K562 (cell line): ENCODE results near the gene EEF1A2. TPM values are rescaled to one million over a fixed set of nuclear protein-coding genes. Genes with fewer than 3 reads are reported as not detected.

Experiments used
- ETV5 ChIP-seq: sonication (generic); formaldehyde crosslinking; IDR thresholded peaks from 2 replicates; pipeline ENCODE4 v1.4.0; 2020; ENCODE audit warnings: low read depth, mild to moderate bottlenecking, missing genetic modification reagents
- FOS ChIP-seq: IDR thresholded peaks from 3 replicates; pipeline ENCODE4 v1.6.1; 2011; ENCODE audit not compliant: insufficient read length; ENCODE audit errors: extremely low read depth
- HDAC8 ChIP-seq: fragments of 450-650 bp; IDR thresholded peaks from 2 replicates; pipeline ENCODE4 v1.6.1; 2016; ENCODE audit warnings: mild to moderate bottlenecking, missing genetic modification characterization, moderate library complexity, missing compliant biosample characterization
- HEY1 ChIP-seq: fragments of 250-450 bp; sonication (Bioruptor Pico); IDR thresholded peaks from 2 replicates; pipeline ENCODE4 v1.5.0; 2020; ENCODE audit warnings: mild to moderate bottlenecking, moderate library complexity, borderline replicate concordance
- POLR2B ChIP-seq: fragments of 450-650 bp; IDR thresholded peaks from 2 replicates; pipeline ENCODE4 v1.6.1; 2018; ENCODE audit warnings: low read depth; ENCODE audit not compliant: partially characterized antibody
- POLR3A ChIP-seq: IDR thresholded peaks from 2 replicates; pipeline ENCODE4 v1.6.1; 2011; ENCODE audit warnings: borderline replicate concordance, mild to moderate bottlenecking, moderate library complexity; ENCODE audit not compliant: insufficient read length, insufficient read depth; ENCODE audit errors: extremely low read depth
- PRPF4 ChIP-seq: fragments of 200-400 bp; formaldehyde crosslinking; IDR thresholded peaks from one replicate; pipeline ENCODE4 v1.6.1; 2017; ENCODE audit warnings: low read length, low read depth, mild to moderate bottlenecking; ENCODE audit not compliant: insufficient read depth, poor library complexity, severe bottlenecking
- SAFB2 ChIP-seq: fragments of 200-400 bp; formaldehyde crosslinking; IDR thresholded peaks from 2 replicates; pipeline ENCODE4 v1.6.1; 2018; ENCODE audit warnings: borderline replicate concordance, low read length, low read depth, moderate library complexity; ENCODE audit not compliant: severe bottlenecking
- SIN3B ChIP-seq: fragments of 450-650 bp; IDR thresholded peaks from 2 replicates; pipeline ENCODE4 v1.6.1; 2017; ENCODE audit warnings: low read depth, mild to moderate bottlenecking, moderate library complexity
- SIRT6 ChIP-seq: IDR thresholded peaks from one replicate; pipeline ENCODE4 v1.6.1; 2012; ENCODE audit warnings: low read depth, mild to moderate bottlenecking, control low read depth, inconsistent platforms, low read length, moderate library complexity
- SMAD4 ChIP-seq: fragments of 250-450 bp; sonication (Bioruptor Pico); conservative IDR thresholded peaks from 2 replicates; pipeline ENCODE4 v1.8.0; 2021; ENCODE audit warnings: inconsistent platforms, mild to moderate bottlenecking, moderate library complexity
- SMARCC2 ChIP-seq: fragments of 450-650 bp; IDR thresholded peaks from 2 replicates; pipeline ENCODE4 v1.6.1; 2017; ENCODE audit warnings: antibody characterized with exemption, moderate library complexity, mild to moderate bottlenecking, low read depth
- SREBF1 ChIP-seq: fragments of 150-350 bp; IDR thresholded peaks from 2 replicates; pipeline ENCODE4 v1.6.1; 2014; ENCODE audit warnings: antibody characterized with exemption, low read depth, low read length, borderline replicate concordance
- ZNF165 ChIP-seq: fragments of 250-450 bp; sonication (Bioruptor Pico); IDR thresholded peaks from 2 replicates; pipeline ENCODE4 v1.4.0; 2020; ENCODE audit warnings: borderline replicate concordance
- ZNF699 ChIP-seq: fragments of 250-450 bp; sonication (Bioruptor Pico); IDR thresholded peaks from 2 replicates; pipeline ENCODE4 v1.8.0; 2021; ENCODE audit warnings: mild to moderate bottlenecking, moderate library complexity; ENCODE audit not compliant: insufficient replicate concordance
- polyA plus RNA-seq, 8 experiments: library from polyadenylated mRNA; depleted of rRNA in 4 of 8; stranded (reverse) in 5 of 8; unstranded in 3 of 8; fragments of >200 nt; fragmentation: Nextera tagmentation in 2 of 8; fragmentation: Illumina TruSeq in 1 of 8; extraction: Ambion mirVana in 2 of 8; extraction: Trizol in 1 of 8; gene quantifications; 2 replicates each; pipeline versions ENCODE4 v1.2.1 to v1.2.3, GENCODE V29; 2011 to 2014; ENCODE audit warnings: inconsistent platforms in 1 of 8, missing spikeins in 1 of 8
- total RNA-seq, 7 experiments: library from RNA; depleted of rRNA in 6 of 7; stranded (reverse); fragments of >200 nt in 6 of 7; fragmentation: Illumina TruSeq in 2 of 7; extraction: Trizol in 2 of 7; gene quantifications; 2 replicates each; pipeline versions ENCODE4 v1.2.1 to v1.2.3, GENCODE V29; 2011 to 2021; ENCODE audit warnings: low replicate concordance in 1 of 7
- TF ChIP-seq, protein P1 (sequence below): conservative IDR thresholded peaks from 2 replicates; pipeline ENCODE4 v1.6.1; 2011; ENCODE audit warnings: low read depth, mild to moderate bottlenecking, low read length; ENCODE audit not compliant: control insufficient read depth
- TF ChIP-seq, protein P2 (sequence below), 2 experiments: fragments of 450-650 bp; IDR thresholded peaks; 2 replicates each; pipeline ENCODE4 v1.6.1; 2018; ENCODE audit warnings: mild to moderate bottlenecking in 2 of 2, low read depth in 1 of 2; ENCODE audit not compliant: partially characterized antibody in 2 of 2
- TF ChIP-seq, protein P3 (sequence below), 3 experiments: IDR thresholded peaks in 2 of 3; conservative IDR thresholded peaks in 1 of 3; 2 replicates each; pipeline ENCODE4 v1.5.1; 2011 to 2012; ENCODE audit warnings: low read length in 3 of 3, mild to moderate bottlenecking in 3 of 3, control low read depth in 2 of 3, improper control_type of control experiment in 1 of 3, inconsistent platforms in 1 of 3, low read depth in 1 of 3, mixed read lengths in 1 of 3, moderate library complexity in 1 of 3; ENCODE audit not compliant: insufficient read depth in 2 of 3

EEF1A2 gene
- total and polyA plus RNA-seq, 9 of the 15 experiments (the other 6 are each of a cell fraction or from before 2014, with no cell fraction given), result 0.04 to 29.6 (median 11.5) TPM

DNA sequence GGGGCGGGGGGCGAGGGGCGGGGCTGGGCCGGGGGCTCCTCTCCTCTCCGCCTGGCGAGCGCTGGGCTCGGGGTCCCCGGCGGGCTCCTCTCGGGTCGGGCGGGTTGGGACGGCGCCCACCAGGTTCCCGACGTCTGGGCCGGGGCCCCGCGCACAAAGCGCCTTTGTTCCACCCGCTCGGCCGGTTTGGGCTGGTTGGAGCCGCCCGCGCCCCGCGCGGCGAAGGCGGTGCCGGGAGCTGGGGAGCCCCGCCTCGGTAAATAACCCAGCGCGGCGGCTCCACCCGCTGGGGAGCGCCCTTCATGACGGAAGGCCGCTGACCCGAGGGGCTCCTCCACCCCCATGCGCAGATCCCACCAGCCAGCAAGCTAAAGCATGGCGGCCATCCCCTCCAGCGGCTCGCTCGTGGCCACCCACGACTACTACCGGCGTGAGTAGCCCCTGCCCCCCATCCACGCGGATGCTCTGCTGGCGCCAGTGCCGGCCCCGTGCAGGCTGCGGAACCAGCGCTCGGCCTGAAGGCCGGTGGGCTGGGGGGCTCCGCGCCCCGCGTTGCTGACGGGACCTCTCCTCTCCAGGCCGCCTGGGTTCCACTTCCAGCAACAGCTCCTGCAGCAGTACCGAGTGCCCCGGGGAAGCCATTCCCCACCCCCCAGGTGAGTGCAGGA lies 22.2 kb upstream of the EEF1A2 start (continued):
- TF ChIP-seq, protein P1, sequence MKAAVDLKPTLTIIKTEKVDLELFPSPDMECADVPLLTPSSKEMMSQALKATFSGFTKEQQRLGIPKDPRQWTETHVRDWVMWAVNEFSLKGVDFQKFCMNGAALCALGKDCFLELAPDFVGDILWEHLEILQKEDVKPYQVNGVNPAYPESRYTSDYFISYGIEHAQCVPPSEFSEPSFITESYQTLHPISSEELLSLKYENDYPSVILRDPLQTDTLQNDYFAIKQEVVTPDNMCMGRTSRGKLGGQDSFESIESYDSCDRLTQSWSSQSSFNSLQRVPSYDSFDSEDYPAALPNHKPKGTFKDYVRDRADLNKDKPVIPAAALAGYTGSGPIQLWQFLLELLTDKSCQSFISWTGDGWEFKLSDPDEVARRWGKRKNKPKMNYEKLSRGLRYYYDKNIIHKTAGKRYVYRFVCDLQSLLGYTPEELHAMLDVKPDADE, result peak; percentile 27; the same call in 1 of the 2 replicates
- TF ChIP-seq HDAC8 (tag), result no peak
- TF ChIP-seq PRPF4, result peak; percentile 86
- TF ChIP-seq FOS, result no peak
- TF ChIP-seq SIRT6, result no peak
- TF ChIP-seq HEY1 (CRISPR knock-in tag), result no peak
- TF ChIP-seq ZNF165 (CRISPR knock-in tag), result no peak
- no peak for TF ChIP-seq ZNF699 (CRISPR knock-in tag)
- no peak for TF ChIP-seq SAFB2
- no peak for TF ChIP-seq SMAD4
- TF ChIP-seq SREBF1, result no peak
- TF ChIP-seq ETV5 (CRISPR knock-in tag), result no peak
- TF ChIP-seq SMARCC2, result no peak
- no peak for TF ChIP-seq SIN3B
- TF ChIP-seq POLR2B, result no peak
- TF ChIP-seq POLR3A, result no peak
- TF ChIP-seq, protein P2, sequence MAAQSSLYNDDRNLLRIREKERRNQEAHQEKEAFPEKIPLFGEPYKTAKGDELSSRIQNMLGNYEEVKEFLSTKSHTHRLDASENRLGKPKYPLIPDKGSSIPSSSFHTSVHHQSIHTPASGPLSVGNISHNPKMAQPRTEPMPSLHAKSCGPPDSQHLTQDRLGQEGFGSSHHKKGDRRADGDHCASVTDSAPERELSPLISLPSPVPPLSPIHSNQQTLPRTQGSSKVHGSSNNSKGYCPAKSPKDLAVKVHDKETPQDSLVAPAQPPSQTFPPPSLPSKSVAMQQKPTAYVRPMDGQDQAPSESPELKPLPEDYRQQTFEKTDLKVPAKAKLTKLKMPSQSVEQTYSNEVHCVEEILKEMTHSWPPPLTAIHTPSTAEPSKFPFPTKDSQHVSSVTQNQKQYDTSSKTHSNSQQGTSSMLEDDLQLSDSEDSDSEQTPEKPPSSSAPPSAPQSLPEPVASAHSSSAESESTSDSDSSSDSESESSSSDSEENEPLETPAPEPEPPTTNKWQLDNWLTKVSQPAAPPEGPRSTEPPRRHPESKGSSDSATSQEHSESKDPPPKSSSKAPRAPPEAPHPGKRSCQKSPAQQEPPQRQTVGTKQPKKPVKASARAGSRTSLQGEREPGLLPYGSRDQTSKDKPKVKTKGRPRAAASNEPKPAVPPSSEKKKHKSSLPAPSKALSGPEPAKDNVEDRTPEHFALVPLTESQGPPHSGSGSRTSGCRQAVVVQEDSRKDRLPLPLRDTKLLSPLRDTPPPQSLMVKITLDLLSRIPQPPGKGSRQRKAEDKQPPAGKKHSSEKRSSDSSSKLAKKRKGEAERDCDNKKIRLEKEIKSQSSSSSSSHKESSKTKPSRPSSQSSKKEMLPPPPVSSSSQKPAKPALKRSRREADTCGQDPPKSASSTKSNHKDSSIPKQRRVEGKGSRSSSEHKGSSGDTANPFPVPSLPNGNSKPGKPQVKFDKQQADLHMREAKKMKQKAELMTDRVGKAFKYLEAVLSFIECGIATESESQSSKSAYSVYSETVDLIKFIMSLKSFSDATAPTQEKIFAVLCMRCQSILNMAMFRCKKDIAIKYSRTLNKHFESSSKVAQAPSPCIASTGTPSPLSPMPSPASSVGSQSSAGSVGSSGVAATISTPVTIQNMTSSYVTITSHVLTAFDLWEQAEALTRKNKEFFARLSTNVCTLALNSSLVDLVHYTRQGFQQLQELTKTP (IDR thresholded peaks at IDR 0.05; ENCODE audit: low read depth in 1 of 2, partially characterized antibody in 2 of 2), result no peak
- TF ChIP-seq, protein P3, sequence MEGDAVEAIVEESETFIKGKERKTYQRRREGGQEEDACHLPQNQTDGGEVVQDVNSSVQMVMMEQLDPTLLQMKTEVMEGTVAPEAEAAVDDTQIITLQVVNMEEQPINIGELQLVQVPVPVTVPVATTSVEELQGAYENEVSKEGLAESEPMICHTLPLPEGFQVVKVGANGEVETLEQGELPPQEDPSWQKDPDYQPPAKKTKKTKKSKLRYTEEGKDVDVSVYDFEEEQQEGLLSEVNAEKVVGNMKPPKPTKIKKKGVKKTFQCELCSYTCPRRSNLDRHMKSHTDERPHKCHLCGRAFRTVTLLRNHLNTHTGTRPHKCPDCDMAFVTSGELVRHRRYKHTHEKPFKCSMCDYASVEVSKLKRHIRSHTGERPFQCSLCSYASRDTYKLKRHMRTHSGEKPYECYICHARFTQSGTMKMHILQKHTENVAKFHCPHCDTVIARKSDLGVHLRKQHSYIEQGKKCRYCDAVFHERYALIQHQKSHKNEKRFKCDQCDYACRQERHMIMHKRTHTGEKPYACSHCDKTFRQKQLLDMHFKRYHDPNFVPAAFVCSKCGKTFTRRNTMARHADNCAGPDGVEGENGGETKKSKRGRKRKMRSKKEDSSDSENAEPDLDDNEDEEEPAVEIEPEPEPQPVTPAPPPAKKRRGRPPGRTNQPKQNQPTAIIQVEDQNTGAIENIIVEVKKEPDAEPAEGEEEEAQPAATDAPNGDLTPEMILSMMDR (IDR thresholded peaks at IDR 0.05 in 2 of 3, conservative IDR thresholded peaks at IDR 0.05 in 1 of 3; ENCODE audit: insufficient read depth in 2 of 3, low read depth in 1 of 3, low read length in 3 of 3), result peak; percentile 15 to 39 (median 39); a peak in 3 of 6 replicates
